NT2/D1 (cell line): ENCODE results near the gene EXD3.

Experiments
- DNase-seq: peaks from one replicate; pipeline ENCODE4 v3.0.0-alpha.2; 2011; ENCODE audit warnings: low read depth, low spot score
- H3K27me3 ChIP-seq: 2 replicates; pipeline ENCODE4 v1.6.0; 2011; ENCODE audit warnings: mild to moderate bottlenecking; ENCODE audit not compliant: insufficient read length, insufficient read depth
- H3K36me3 ChIP-seq: 2 replicates; pipeline ENCODE4 v1.6.1; 2011; ENCODE audit warnings: mild to moderate bottlenecking, low read length, mixed read lengths; ENCODE audit not compliant: insufficient read depth, insufficient read length
- H3K4me1 ChIP-seq: 2 replicates; pipeline ENCODE4 v1.5.1; 2011; ENCODE audit not compliant: insufficient read depth, insufficient read length
- H3K4me3 ChIP-seq: 2 replicates; pipeline ENCODE4 v1.5.1; 2011; ENCODE audit warnings: low read depth; ENCODE audit not compliant: insufficient read length
- H3K9ac ChIP-seq: 2 replicates; pipeline ENCODE4 v1.6.0; 2011; ENCODE audit warnings: low read depth; ENCODE audit not compliant: insufficient read length
- H3K9me3 ChIP-seq: 2 replicates; pipeline ENCODE4 v1.5.1; 2011; ENCODE audit warnings: mild to moderate bottlenecking, low read length; ENCODE audit not compliant: insufficient read depth
- SUZ12 ChIP-seq: IDR thresholded peaks from 2 replicates; pipeline ENCODE4 v1.6.1; 2011; ENCODE audit not compliant: insufficient read length, insufficient read depth; ENCODE audit errors: extremely low read depth
- YY1 ChIP-seq: IDR thresholded peaks from 2 replicates; pipeline ENCODE4 v1.6.1; 2011; ENCODE audit not compliant: insufficient read length, insufficient read depth
- ZNF274 ChIP-seq: IDR thresholded peaks from 2 replicates; pipeline ENCODE4 v1.6.1; 2011; ENCODE audit warnings: mild to moderate bottlenecking, low read depth, low read length

The EXD3 gene

GRCh38 chr9:137456864-137457405 is 34.0 kb upstream of the EXD3 start:
- no peak for TF ChIP-seq ZNF274
- Histone ChIP-seq H3K27me3 (peaks cover 6% of the 10 kb centered on the region), H3K9ac (peak overlapping the region; percentile 22), H3K4me1 (peaks cover 53% of the 10 kb centered on the region), H3K4me3 (no peak overlapping the region), H3K36me3 (peaks cover 53% of the 10 kb centered on the region), H3K9me3 (no peaks in the 10 kb centered on the region)
- DNase-seq: no peak

- Histone ChIP-seq H3K4me3 (no peak overlapping the region), H3K36me3 (peaks cover 56% of the 10 kb centered on the region), H3K4me1 (peaks cover 52% of the 10 kb centered on the region), H3K27me3 (peaks cover 5% of the 10 kb centered on the region), H3K9me3 (no peaks in the 10 kb centered on the region), H3K9ac (no peak overlapping the region)
- no peak for DNase-seq
- TF ChIP-seq ZNF274 (no peak), SUZ12 (no peak), YY1 (no peak)
These were observed 33.3 kb upstream of the EXD3 start for GRCh38 chr9:137456061-137456863.

GRCh38 chr9:137455359-137455991 is 32.5 kb upstream of the EXD3 start:
- peak overlapping the region; percentile 72 for H3K9ac ChIP-seq
- H3K27me3 ChIP-seq: peaks cover 2% of the 10 kb centered on the region
- H3K4me1 ChIP-seq: peaks cover 52% of the 10 kb centered on the region
- H3K36me3 ChIP-seq: peaks cover 56% of the 10 kb centered on the region
- no peak overlapping the region for H3K4me3 ChIP-seq
- DNase-seq: no peak
- TF ChIP-seq SUZ12 (no peak), ZNF274 (no peak), YY1 (no peak)
- H3K9me3 ChIP-seq: no peaks in the 10 kb centered on the region

GRCh38 chr9:137454597-137455358 is 31.8 kb upstream of the EXD3 start:
- Histone ChIP-seq H3K9me3 (no peaks in the 10 kb centered on the region), H3K27me3 (no peaks in the 10 kb centered on the region), H3K4me1 (peaks cover 51% of the 10 kb centered on the region), H3K36me3 (peaks cover 61% of the 10 kb centered on the region), H3K4me3 (peak overlapping the region; percentile 24), H3K9ac (peak overlapping the region; percentile 72)
- TF ChIP-seq SUZ12 (no peak), YY1 (no peak), ZNF274 (no peak)
- no peak for DNase-seq

- Histone ChIP-seq H3K27me3 (no peaks in the 10 kb centered on the region), H3K9ac (peak overlapping the region; percentile 72)
These were observed 31.2 kb upstream of the EXD3 start for GRCh38 chr9:137454145-137454596.

GRCh38 chr9:137453643-137454081 is 30.7 kb upstream of the EXD3 start:
- Histone ChIP-seq H3K4me3 (peak overlapping the region; percentile 18), H3K4me1 (peaks cover 46% of the 10 kb centered on the region), H3K36me3 (peaks cover 72% of the 10 kb centered on the region), H3K9me3 (no peaks in the 10 kb centered on the region), H3K27me3 (no peaks in the 10 kb centered on the region), H3K9ac (peak overlapping the region; percentile 64)
- TF ChIP-seq SUZ12 (no peak), ZNF274 (no peak), YY1 (no peak)
- DNase-seq: peak; percentile 75

More at GRCh38 chr9:137454145-137454596, 31.2 kb upstream of the EXD3 start:
- TF ChIP-seq SUZ12 (no peak), ZNF274 (no peak), YY1 (no peak)
- no peak for DNase-seq
- H3K4me1 ChIP-seq: peaks cover 46% of the 10 kb centered on the region
- no peaks in the 10 kb centered on the region for H3K9me3 ChIP-seq
- H3K36me3 ChIP-seq: peaks cover 67% of the 10 kb centered on the region
- peak overlapping the region; percentile 24 for H3K4me3 ChIP-seq
